Loucy (cell line): Measurements from ENCODE around the gene LHX5.

Experiments used
- EZH2phosphoT487 ChIP-seq: fragments of 200-600 bp; IDR thresholded peaks from 2 replicates; pipeline ENCODE4 v1.6.1; 2018; ENCODE audit warnings: antibody characterized with exemption, mild to moderate bottlenecking, moderate library complexity, borderline replicate concordance
- TF ChIP-seq, protein P1 (sequence below): fragments of 200-600 bp; sonication (generic); conservative IDR thresholded peaks from 2 replicates; pipeline ENCODE4 v1.5.1; 2014; ENCODE audit warnings: mild to moderate bottlenecking, antibody characterized with exemption, low read length

DNA sequence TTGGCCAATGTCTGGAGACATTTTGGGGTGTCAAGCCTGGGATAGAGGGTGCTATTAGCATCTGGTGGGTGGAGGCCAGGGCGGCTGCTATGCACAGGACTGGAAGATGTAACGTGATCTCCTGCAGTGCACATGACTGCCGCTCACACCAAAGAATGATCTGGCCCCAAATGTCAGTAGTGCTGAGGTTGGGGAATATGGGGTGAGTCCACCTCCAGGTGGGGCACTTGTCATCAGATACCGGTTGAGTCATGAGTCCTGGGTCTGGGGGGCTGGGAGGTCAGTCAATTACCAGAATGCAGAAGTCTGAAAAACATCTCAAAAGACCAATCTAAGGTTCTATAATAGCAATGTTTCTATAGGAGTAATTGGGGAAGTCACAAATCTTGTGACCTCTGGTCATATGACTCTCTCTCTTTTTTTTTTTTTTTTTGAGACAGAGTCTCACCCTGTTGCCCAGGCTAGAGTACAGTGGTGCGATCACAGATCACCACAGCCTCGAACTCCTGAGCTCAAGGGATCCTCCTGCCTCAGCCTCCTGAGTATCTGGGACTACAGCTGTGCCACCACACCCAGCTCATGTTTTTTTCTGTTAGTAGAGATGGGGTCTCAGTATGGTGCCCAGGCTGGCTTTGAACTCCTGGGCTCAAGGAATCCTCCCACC lies 55.4 kb downstream of the LHX5 start:
- TF ChIP-seq, protein P1, sequence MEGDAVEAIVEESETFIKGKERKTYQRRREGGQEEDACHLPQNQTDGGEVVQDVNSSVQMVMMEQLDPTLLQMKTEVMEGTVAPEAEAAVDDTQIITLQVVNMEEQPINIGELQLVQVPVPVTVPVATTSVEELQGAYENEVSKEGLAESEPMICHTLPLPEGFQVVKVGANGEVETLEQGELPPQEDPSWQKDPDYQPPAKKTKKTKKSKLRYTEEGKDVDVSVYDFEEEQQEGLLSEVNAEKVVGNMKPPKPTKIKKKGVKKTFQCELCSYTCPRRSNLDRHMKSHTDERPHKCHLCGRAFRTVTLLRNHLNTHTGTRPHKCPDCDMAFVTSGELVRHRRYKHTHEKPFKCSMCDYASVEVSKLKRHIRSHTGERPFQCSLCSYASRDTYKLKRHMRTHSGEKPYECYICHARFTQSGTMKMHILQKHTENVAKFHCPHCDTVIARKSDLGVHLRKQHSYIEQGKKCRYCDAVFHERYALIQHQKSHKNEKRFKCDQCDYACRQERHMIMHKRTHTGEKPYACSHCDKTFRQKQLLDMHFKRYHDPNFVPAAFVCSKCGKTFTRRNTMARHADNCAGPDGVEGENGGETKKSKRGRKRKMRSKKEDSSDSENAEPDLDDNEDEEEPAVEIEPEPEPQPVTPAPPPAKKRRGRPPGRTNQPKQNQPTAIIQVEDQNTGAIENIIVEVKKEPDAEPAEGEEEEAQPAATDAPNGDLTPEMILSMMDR = no peak
- no peak for TF ChIP-seq EZH2phosphoT487
